ENCODE results near the gene PDGFC. TPM values are rescaled to one million over a fixed set of nuclear protein-coding genes. Genes with fewer than 3 reads are reported as not detected.

PDGFC gene
- total RNA-seq, 1 experiment from 2014 or later: 9.8 TPM

DNA sequence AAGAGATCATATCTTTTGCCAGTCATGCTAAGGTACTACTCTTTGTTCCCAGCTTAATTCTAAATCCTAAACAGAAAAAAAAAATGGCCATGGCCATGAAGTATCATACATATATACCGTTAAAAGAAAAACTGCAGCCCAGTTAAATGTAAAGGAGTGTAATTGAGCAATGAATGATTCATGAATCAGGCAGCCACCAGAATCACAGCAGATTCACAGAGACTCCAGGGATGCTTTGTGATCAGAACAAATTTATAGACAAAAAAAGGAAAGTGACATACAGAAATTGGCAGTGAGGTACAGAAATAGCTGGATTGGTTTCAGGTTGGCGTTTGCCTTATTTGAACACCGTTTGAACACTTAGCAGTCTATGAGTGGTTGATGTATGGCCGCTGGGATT, 42.1 kb upstream of the PDGFC start:
- Histone ChIP-seq H3K27ac (ENCODE audit: low read depth, low read length) (no peak overlapping the region), H3K4me3 (replicated peaks in 1 of 2; ENCODE audit: low read depth in 1 of 2, low read length in 2 of 2) (no peak overlapping the region), H2AFZ (ENCODE audit: low read depth, low read length, poor library complexity, severe bottlenecking) (peak overlapping the region; percentile 79), H3K4me2 (ENCODE audit: low read length) (no peak overlapping the region), H3K4me1 (ENCODE audit: control insufficient read depth in 1 of 2, insufficient read depth in 2 of 2, low read length in 2 of 2) (peaks cover 0 to 19% of the 10 kb centered on the region in 2 experiments; a peak in 2 of 4 replicates), H3K9me3 (ENCODE audit: control insufficient read depth in 1 of 2, insufficient read depth in 1 of 2, low read depth in 1 of 2, low read length in 2 of 2) (no peaks in the 10 kb centered on the region), H4K20me1 (ENCODE audit: insufficient read depth) (no peaks in the 10 kb centered on the region), H3K9me2 (ENCODE audit: insufficient read depth) (no peaks in the 10 kb centered on the region), H3K9ac (ENCODE audit: low read length) (no peak overlapping the region), H3K27me3 (ENCODE audit: insufficient read depth, low read length) (no peaks in the 10 kb centered on the region), H3K79me2 (ENCODE audit: insufficient read depth, low read length) (no peaks in the 10 kb centered on the region), H3K36me3 (ENCODE audit: control insufficient read depth in 1 of 2, insufficient read depth in 2 of 2, low read length in 2 of 2) (no peaks in the 10 kb centered on the region)
- POLR2A ChIA-PET: interaction anchor here (1.0 kb wide), 1 partner anchor 14 kb away, joined by 3 read pairs; no protein-coding TSS in a partner anchor
- CTCF ChIA-PET: interaction anchor here (1.4 to 1.5 kb wide), 2 partner anchors 32 kb away, joined by 3 read pairs; no protein-coding TSS in a partner anchor
- intact Hi-C loops (cut with micrococcal nuclease): no loop called here
- no peak for DNase-seq (ENCODE audit: low read depth, low spot score)
- RAD21 ChIA-PET (ENCODE audit: low non-redundant PET in 1 of 2, low total read pairs in 2 of 2, uncharacterized antibody in 2 of 2, unreplicated experiment in 2 of 2): no interaction called here
- no peak for ATAC-seq
- BruUV-seq (replicated peaks): no TSS peak
- TF ChIP-seq POLR2A (IDR thresholded peaks at IDR 0.05; ENCODE audit: borderline replicate concordance, extremely low read depth, insufficient read depth, insufficient read length): no peak
- no peak for TF ChIP-seq POLR2AphosphoS5 (IDR thresholded peaks at IDR 0.05; ENCODE audit: low read depth, low read length)
- no peak for TF ChIP-seq SP1 (IDR thresholded peaks at IDR 0.05; ENCODE audit: low read depth)
- no peak for TF ChIP-seq JUND (IDR thresholded peaks at IDR 0.05)
- TF ChIP-seq, protein P1, sequence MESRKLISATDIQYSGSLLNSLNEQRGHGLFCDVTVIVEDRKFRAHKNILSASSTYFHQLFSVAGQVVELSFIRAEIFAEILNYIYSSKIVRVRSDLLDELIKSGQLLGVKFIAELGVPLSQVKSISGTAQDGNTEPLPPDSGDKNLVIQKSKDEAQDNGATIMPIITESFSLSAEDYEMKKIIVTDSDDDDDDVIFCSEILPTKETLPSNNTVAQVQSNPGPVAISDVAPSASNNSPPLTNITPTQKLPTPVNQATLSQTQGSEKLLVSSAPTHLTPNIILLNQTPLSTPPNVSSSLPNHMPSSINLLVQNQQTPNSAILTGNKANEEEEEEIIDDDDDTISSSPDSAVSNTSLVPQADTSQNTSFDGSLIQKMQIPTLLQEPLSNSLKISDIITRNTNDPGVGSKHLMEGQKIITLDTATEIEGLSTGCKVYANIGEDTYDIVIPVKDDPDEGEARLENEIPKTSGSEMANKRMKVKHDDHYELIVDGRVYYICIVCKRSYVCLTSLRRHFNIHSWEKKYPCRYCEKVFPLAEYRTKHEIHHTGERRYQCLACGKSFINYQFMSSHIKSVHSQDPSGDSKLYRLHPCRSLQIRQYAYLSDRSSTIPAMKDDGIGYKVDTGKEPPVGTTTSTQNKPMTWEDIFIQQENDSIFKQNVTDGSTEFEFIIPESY (IDR thresholded peaks at IDR 0.05; ENCODE audit: extremely low read depth, insufficient replicate concordance, low read length): no peak
- TF ChIP-seq, protein P2, sequence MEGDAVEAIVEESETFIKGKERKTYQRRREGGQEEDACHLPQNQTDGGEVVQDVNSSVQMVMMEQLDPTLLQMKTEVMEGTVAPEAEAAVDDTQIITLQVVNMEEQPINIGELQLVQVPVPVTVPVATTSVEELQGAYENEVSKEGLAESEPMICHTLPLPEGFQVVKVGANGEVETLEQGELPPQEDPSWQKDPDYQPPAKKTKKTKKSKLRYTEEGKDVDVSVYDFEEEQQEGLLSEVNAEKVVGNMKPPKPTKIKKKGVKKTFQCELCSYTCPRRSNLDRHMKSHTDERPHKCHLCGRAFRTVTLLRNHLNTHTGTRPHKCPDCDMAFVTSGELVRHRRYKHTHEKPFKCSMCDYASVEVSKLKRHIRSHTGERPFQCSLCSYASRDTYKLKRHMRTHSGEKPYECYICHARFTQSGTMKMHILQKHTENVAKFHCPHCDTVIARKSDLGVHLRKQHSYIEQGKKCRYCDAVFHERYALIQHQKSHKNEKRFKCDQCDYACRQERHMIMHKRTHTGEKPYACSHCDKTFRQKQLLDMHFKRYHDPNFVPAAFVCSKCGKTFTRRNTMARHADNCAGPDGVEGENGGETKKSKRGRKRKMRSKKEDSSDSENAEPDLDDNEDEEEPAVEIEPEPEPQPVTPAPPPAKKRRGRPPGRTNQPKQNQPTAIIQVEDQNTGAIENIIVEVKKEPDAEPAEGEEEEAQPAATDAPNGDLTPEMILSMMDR (IDR thresholded peaks at IDR 0.05 in 2 of 3, conservative IDR thresholded peaks at IDR 0.05 in 1 of 3; ENCODE audit: borderline replicate concordance in 1 of 3, insufficient read depth in 1 of 3, low read depth in 2 of 3, low read length in 2 of 3): no peak
- TF ChIP-seq RAD21 (IDR thresholded peaks at IDR 0.05; ENCODE audit: low read depth): no peak
- no peak for TF ChIP-seq TCF7L2 (IDR thresholded peaks at IDR 0.05; ENCODE audit: borderline replicate concordance, extremely low read depth, insufficient read depth, insufficient read length)
- no peak for TF ChIP-seq EGR1 (IDR thresholded peaks at IDR 0.05; ENCODE audit: low read depth)
- no peak for TF ChIP-seq SRF (IDR thresholded peaks at IDR 0.05; ENCODE audit: low read depth)
- TF ChIP-seq EZH2 (IDR thresholded peaks at IDR 0.05): no peak
